ENCODE measurements around the gene TXLNB.

GRCh38 chr6:139265512-139266190 is 26.1 kb downstream of the TXLNB start:
- TF ChIP-seq POLR2AphosphoS5 (IDR thresholded peaks at IDR 0.05; ENCODE audit: low read depth, low read length) (no peak), POLR2A (IDR thresholded peaks at IDR 0.05; ENCODE audit: low read depth, low read length) (no peak), TAF1 (IDR thresholded peaks at IDR 0.05; ENCODE audit: low read depth, low read length) (no peak), SPI1 (IDR thresholded peaks at IDR 0.05; ENCODE audit: low read depth, low read length) (no peak), PAX5 (IDR thresholded peaks at IDR 0.05; ENCODE audit: insufficient read depth, low read length, severe bottlenecking) (no peak)

Data from GM12891 (cell line).